ENCODE data around the gene PTH2R. TPM values are rescaled to one million over a fixed set of nuclear protein-coding genes. Genes with fewer than 3 reads are reported as not detected.
"Not testable (repeated sequence)": the region's sequence is repeated elsewhere in the genome, so short reads cannot be mapped to it uniquely, and the experiment has no call there.

The PTH2R gene
- total RNA-seq, 2 experiments from 2014 or later = 0.10 TPM; not detected in 1

DNA sequence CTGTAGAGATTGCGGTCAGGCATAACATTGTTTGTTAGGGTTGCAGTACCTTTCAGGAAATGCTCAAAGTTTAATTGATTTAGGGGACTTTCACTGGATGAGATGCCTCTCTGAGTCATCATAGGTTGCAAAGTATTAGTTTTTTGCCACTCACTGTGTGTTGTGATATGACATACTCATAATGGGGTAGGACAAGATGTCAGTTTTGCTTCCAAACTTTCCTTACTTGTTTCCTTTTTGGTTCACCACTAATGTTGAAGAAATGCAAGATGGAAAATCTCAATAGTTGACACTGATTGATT, 35.0 kb upstream of the PTH2R start:
- DNase-seq = no peak
- H3K36me3 Mint-ChIP-seq (ENCODE audit: low read depth) = no peaks in the 10 kb centered on the region
- no peaks in the 10 kb centered on the region for H3K9me3 Mint-ChIP-seq
- peaks cover 5% of the 10 kb centered on the region for H3K27me3 Mint-ChIP-seq
- ChIA-PET CTCF (no interaction called here), POLR2A (no interaction called here)
- no peak overlapping the region for H3K4me3 Mint-ChIP-seq
- H3K4me1 Mint-ChIP-seq = no peaks in the 10 kb centered on the region
- no peak overlapping the region for H3K27ac Mint-ChIP-seq

DNA sequence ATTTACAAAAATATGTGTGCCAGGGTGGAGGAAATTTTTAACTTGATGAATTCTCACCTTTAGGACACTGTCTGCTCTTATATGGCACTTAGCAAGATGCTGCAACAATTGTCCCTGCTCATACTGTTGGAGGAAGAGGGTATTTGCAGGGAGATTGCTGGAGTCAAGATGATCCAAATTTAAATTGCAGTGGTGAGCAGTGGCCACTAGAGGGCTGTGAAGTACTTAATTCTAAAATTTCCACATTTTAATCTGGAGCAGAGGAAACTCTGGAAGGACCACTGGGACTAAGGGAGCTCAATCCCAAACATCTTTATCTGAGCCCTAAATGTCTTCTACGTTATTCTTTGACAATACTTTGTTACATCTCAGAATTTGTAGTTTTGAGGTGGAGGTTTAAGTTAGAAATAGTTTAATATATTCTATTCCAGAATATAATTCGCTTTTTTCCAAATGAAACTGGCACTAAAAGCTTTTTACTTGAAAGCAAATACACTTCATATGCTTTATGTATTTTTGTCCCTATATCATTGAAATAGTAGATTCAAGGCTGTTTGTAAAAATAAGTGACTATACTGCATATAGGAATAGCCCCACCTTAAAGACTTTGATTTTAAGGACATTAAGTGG, 33.0 kb upstream of the PTH2R start:
- ChIA-PET CTCF (no interaction called here), POLR2A (no interaction called here)
- peaks cover 6% of the 10 kb centered on the region for H3K27me3 Mint-ChIP-seq
- DNase-seq = peak; percentile 33
- no peaks in the 10 kb centered on the region for H3K9me3 Mint-ChIP-seq
- no peak overlapping the region for H3K4me3 Mint-ChIP-seq
- no peaks in the 10 kb centered on the region for H3K36me3 Mint-ChIP-seq (ENCODE audit: low read depth)
- no peaks in the 10 kb centered on the region for H3K4me1 Mint-ChIP-seq
- H3K27ac Mint-ChIP-seq = no peak overlapping the region

DNA sequence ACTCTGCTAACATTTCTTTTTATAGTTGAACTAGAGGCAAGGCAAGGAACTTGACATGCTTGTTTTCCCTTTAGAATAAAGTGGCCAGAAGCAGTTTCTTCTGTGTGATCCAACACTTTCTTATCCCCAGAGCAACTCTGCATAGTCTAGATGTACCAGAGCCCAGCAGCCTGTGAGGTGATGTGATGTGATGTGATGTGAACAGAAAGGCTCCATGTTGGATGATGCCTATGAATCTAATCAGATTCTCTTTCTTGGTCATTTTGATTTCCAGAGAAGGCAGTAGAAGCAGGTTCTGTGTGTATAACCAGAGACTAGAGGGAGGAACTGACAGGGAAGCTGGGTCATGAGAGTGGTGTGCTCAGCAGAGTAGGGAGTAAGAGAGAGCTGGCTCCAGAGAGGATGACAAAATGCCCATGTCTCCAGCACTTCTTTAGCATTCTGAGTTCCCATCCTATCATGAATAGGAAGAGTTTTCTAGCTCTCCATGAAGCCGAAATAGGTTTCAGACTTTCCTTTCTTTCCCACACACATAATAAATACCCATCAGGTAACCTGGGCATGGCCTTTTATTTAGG, 31.0 kb upstream of the PTH2R start:
- no peak for DNase-seq
- H3K4me1 Mint-ChIP-seq = no peaks in the 10 kb centered on the region
- no peak overlapping the region for H3K27ac Mint-ChIP-seq
- ChIA-PET CTCF (no interaction called here), POLR2A (no interaction called here)
- H3K4me3 Mint-ChIP-seq = no peak overlapping the region
- H3K36me3 Mint-ChIP-seq (ENCODE audit: low read depth) = no peaks in the 10 kb centered on the region
- H3K27me3 Mint-ChIP-seq = peaks cover 6% of the 10 kb centered on the region
- H3K9me3 Mint-ChIP-seq = no peaks in the 10 kb centered on the region

DNA sequence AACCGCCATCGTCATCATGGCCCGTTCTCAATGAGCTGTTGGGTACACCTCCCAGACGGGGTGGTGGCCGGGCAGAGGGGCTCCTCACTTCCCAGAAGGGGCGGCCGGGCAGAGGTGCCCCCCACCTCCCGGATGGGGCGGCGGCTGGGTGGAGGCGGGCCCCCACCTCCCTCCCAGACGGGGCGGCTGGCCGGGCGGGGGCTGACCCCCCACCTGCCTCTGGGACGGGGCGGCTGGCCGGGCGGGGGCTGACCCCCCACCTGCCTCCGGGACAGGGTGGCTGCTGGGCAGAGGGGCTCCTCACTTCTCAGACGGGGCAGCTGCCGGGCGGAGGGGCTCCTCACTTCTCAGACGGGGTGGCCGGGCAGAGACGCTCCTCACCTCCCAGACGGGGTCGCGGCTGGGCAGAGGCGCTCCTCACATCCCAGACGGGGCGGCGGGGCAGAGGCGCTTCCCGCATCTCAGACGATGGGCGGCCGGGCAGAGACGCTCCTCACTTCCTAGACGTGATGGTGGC, 29.2 kb upstream of the PTH2R start:
- H3K4me1 Mint-ChIP-seq; H3K9me3 Mint-ChIP-seq; POLR2A ChIA-PET; CTCF ChIA-PET; H3K4me3 Mint-ChIP-seq; H3K27ac Mint-ChIP-seq; H3K27me3 Mint-ChIP-seq; DNase-seq; H3K36me3 Mint-ChIP-seq (ENCODE audit: low read depth): not testable (repeated sequence)

DNA sequence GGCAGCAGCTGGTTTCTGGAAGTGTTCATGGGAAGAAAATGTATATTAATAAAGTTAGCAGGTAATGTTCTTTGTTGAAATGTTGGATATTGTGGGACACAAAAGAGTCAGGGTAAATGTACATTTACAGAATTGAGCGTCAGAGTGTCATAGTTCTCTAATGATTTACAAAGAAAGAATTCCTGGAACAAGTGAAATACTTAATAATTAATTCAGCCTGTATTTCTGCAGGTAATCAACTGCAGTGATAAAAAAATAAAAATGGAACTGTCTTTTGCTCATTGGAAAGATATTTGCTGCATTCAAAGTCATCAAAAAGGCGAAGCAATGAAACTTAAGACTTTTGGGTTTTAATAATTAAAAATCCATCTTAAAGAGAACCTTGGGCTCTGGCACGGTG, 27.4 kb upstream of the PTH2R start:
- H3K4me3 Mint-ChIP-seq = no peak overlapping the region
- no peak for DNase-seq
- POLR2A ChIA-PET = no interaction called here
- CTCF ChIA-PET = no interaction called here
- H3K27ac Mint-ChIP-seq = no peak overlapping the region
- no peaks in the 10 kb centered on the region for H3K36me3 Mint-ChIP-seq (ENCODE audit: low read depth)
- no peaks in the 10 kb centered on the region for H3K9me3 Mint-ChIP-seq
- H3K4me1 Mint-ChIP-seq = no peaks in the 10 kb centered on the region
- H3K27me3 Mint-ChIP-seq = peaks cover 19% of the 10 kb centered on the region

DNA sequence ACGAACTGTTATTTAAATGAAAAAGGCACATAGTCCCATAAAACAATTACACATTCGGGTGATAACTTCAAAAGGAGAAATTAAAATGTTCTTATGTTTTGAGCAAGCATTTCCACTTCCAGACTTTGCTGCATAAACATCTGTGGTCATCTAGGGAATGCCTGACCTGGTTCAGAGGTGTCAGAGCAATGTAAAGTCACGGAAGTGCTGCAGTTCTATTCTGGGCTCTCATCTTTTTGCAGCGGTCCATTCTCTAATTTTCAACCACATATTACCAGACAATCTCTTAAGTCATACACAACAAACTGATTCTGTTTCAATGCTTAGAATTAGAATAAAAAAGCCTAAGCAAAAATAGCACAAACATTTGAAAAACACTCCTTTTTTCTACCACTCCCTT, 22.0 kb upstream of the PTH2R start:
- Mint-ChIP-seq H3K9me3 (no peaks in the 10 kb centered on the region), H3K36me3 (ENCODE audit: low read depth) (no peaks in the 10 kb centered on the region), H3K27me3 (peaks cover 17% of the 10 kb centered on the region), H3K27ac (no peak overlapping the region), H3K4me1 (no peaks in the 10 kb centered on the region), H3K4me3 (no peak overlapping the region)
- ChIA-PET POLR2A (no interaction called here), CTCF (no interaction called here)
- no peak for DNase-seq

DNA sequence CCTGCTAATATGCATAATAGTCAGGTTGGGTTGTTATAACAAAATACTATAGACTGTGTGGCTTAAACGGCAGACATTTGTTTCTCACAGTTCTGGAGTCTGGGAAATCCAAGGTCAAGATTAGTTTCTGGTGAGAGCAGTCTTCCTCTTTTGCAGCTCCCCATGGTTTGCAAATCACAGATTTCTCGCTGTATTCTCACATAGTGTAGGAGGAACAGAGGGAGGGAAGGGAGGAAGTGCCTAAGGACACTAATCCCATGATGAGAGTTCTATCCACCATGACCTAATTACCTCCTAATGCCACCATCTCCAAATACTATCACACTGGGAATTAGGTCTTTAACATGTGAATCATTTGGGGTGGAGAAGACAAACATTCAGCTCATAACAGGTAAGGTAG, 20.1 kb upstream of the PTH2R start:
- no peaks in the 10 kb centered on the region for H3K4me1 Mint-ChIP-seq
- no peak for DNase-seq
- H3K36me3 Mint-ChIP-seq (ENCODE audit: low read depth) = no peaks in the 10 kb centered on the region
- no peak overlapping the region for H3K4me3 Mint-ChIP-seq
- no peaks in the 10 kb centered on the region for H3K9me3 Mint-ChIP-seq
- CTCF ChIA-PET = no interaction called here
- POLR2A ChIA-PET = no interaction called here
- H3K27me3 Mint-ChIP-seq = peaks cover 17% of the 10 kb centered on the region
- no peak overlapping the region for H3K27ac Mint-ChIP-seq

DNA sequence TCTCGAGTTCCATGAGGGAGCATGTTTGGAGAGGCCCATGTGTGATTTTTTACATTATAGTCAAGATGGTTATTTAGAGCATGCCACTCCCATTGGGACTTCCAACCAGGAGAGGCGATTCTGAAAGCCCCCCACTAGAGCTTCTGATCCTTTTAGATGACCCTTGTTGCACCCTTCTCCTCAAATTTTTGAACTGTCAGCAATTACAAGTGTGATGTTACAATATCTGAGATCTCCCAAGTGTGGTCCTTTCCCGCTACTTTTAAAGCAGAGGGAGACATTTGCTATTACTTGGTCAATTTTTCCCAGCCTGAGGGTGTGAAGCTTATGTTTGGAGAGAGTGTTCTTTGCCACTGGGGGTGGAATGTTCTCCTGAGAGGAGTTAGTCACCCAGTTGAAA, 16.7 kb upstream of the PTH2R start:
- POLR2A ChIA-PET = no interaction called here
- Mint-ChIP-seq H3K9me3 (peaks cover 12% of the 10 kb centered on the region), H3K4me3 (no peak overlapping the region), H3K4me1 (no peaks in the 10 kb centered on the region), H3K27me3 (peaks cover 4% of the 10 kb centered on the region), H3K27ac (no peak overlapping the region), H3K36me3 (ENCODE audit: low read depth) (no peaks in the 10 kb centered on the region)
- no peak for DNase-seq
- CTCF ChIA-PET = no interaction called here

DNA sequence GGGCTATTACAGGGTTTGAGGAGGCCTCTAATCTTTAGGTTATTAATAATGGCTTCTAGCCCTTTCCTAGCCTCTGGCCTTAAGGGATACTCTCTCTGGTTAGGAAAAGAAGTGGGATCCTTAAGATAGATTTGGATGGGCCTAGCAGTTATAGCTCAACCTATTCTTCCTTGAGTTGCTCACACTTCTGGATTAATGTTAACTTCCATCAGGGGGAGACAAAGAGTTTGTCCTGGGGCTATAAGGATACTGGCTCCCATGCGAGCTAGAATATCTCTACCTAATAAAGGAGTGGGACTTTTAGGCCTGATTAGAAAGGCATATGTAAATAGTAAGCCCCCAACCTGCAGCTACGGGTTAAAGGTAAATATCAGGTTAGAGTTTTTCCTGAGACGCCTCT, 14.3 kb upstream of the PTH2R start:
- ChIA-PET POLR2A (no interaction called here), CTCF (interaction anchor here (1.0 kb wide), 1 partner anchor 11 kb away, joined by 4 read pairs; no protein-coding TSS in a partner anchor)
- H3K9me3 Mint-ChIP-seq = peaks cover 12% of the 10 kb centered on the region

DNA sequence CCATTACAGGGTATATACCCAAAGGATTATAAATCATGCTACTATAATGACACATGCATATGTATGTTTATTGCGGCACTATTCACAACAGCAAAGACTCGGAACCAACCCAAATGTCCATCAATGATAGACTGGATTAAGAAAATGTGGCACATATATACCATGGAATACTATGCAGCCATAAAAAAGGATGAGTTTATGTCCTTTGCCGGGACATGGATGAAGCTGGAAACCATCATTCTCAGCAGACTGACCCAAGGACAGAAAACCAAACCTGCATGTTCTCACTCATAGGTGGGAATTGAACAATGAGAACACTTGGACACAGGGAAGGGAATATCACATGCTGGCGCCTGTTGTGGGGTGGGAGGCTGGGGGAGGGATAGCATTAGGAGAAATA, 9.8 kb upstream of the PTH2R start:
- H3K27me3 Mint-ChIP-seq = peaks cover 14% of the 10 kb centered on the region
- POLR2A ChIA-PET; H3K4me1 Mint-ChIP-seq; H3K4me3 Mint-ChIP-seq; DNase-seq; H3K27ac Mint-ChIP-seq; H3K36me3 Mint-ChIP-seq (ENCODE audit: low read depth); CTCF ChIA-PET: not testable (repeated sequence)
- H3K9me3 Mint-ChIP-seq = peaks cover 12% of the 10 kb centered on the region

More for the DNA sequence above, 14.3 kb upstream of the PTH2R start:
- DNase-seq = no peak
- Mint-ChIP-seq H3K27me3 (no peaks in the 10 kb centered on the region), H3K4me1 (no peaks in the 10 kb centered on the region), H3K36me3 (ENCODE audit: low read depth) (no peaks in the 10 kb centered on the region), H3K4me3 (no peak overlapping the region), H3K27ac (no peak overlapping the region)

DNA sequence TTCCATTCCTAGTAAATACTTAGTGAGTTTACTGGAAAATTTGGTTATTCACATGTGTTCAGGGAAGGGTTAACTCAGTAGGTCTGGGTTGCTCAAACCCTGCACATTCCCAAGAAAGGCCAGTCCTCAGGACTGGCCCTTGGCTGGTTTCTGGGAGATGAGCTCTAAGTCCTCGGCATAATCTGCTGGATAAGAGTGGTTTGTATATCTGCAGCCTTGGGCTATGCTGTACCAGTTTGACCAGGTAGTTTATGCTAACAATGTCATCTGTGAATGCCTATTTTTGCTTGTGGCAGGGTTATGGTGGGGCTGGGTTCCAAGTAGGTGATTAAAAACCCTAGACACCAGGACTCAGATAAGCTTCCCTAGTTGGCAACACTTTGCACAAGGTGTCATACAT, 7.4 kb upstream of the PTH2R start:
- H3K36me3 Mint-ChIP-seq (ENCODE audit: low read depth) = no peaks in the 10 kb centered on the region
- H3K4me1 Mint-ChIP-seq = no peaks in the 10 kb centered on the region
- ChIA-PET CTCF (no interaction called here), POLR2A (no interaction called here)
- no peak for DNase-seq
- no peak overlapping the region for H3K4me3 Mint-ChIP-seq
- H3K27ac Mint-ChIP-seq = no peak overlapping the region
- peaks cover 3% of the 10 kb centered on the region for H3K9me3 Mint-ChIP-seq
- peaks cover 25% of the 10 kb centered on the region for H3K27me3 Mint-ChIP-seq

DNA sequence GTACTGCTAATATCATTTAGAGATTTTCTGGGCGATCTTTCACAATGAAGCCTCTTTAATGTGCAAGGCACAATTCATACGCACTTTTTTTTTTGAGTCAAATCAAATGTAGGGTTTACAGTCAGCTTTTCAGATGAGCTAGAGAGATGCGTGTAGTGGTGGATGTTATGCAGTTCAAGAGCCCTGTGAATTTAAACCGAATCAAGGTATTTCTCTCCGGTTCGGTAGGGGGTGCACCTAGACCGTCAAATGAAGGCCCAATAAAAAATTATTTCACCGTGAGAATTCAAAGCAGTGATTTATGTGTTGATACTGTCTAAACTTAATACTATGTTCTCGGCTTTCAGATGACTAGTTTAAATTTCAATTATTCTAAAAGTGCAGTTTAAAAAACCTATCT, 1.1 kb downstream of the PTH2R start:
- Mint-ChIP-seq H3K36me3 (ENCODE audit: low read depth) (no peaks in the 10 kb centered on the region), H3K4me1 (peaks cover 7% of the 10 kb centered on the region), H3K27ac (no peak overlapping the region), H3K27me3 (peaks cover 46% of the 10 kb centered on the region), H3K4me3 (no peak overlapping the region), H3K9me3 (no peaks in the 10 kb centered on the region)
- ChIA-PET CTCF (interaction anchor here (0.7 kb wide), 1 partner anchor 1348 kb away, joined by 5 read pairs; no protein-coding TSS in a partner anchor), POLR2A (no interaction called here)
- no peak for DNase-seq

DNA sequence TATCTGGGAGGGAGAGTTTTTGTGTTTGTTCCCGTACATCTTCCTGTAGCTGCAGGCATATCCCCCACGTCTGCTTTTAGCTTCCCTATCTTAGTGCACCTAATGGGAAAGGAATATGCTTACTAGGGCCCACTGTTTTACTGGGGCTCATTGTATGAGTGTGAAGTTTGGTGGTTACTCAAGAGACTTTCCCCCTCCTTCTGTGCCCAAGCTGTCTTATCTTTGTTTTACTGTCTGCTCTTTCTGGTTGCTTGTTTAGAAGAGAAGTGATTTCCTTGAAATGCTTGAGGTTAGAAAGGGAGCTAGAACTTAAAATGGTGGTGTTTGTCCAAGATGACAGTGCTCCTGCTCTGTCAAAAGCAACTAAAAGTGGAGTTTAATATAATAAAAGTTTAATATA, 7.3 kb downstream of the PTH2R start:
- no peak for DNase-seq
- H3K27ac Mint-ChIP-seq = no peak overlapping the region
- no peak overlapping the region for H3K4me3 Mint-ChIP-seq
- peaks cover 7% of the 10 kb centered on the region for H3K27me3 Mint-ChIP-seq
- ChIA-PET POLR2A (no interaction called here), CTCF (no interaction called here)
- no peaks in the 10 kb centered on the region for H3K4me1 Mint-ChIP-seq
- no peaks in the 10 kb centered on the region for H3K36me3 Mint-ChIP-seq (ENCODE audit: low read depth)
- no peaks in the 10 kb centered on the region for H3K9me3 Mint-ChIP-seq

DNA sequence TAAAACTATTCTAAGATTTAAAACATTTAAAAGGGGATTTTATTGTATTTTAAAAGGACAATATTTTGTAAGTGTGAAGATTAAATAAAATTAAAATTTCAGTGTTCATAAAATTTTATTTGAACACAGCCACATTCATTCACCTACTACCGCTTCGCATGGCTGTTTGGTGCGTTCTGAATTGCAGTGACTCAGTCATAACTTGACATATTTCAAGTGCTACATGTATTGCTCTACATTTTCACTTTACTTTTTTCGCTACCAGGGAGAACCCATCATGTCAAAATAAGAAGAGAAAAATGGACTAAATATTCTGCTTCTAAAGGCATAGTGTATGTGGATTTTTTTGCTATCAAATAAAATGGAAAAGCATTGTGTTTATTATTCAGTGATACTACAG, 8.7 kb downstream of the PTH2R start:
- no peak overlapping the region for H3K27ac Mint-ChIP-seq
- H3K36me3 Mint-ChIP-seq (ENCODE audit: low read depth) = no peaks in the 10 kb centered on the region
- peaks cover 1% of the 10 kb centered on the region for H3K27me3 Mint-ChIP-seq
- ChIA-PET CTCF (interaction anchor here (0.7 kb wide), 1 partner anchor 76 kb away, joined by 3 read pairs; no protein-coding TSS in a partner anchor), POLR2A (interaction anchor here (0.7 kb wide), 1 partner anchor 217 kb away, joined by 8 read pairs; no protein-coding TSS in a partner anchor)
- H3K4me1 Mint-ChIP-seq = no peaks in the 10 kb centered on the region
- H3K9me3 Mint-ChIP-seq = no peaks in the 10 kb centered on the region
- DNase-seq = no peak
- no peak overlapping the region for H3K4me3 Mint-ChIP-seq
